Keratinocyte (primary cell): Measurements from ENCODE around the gene CUTA. TPM values are rescaled to one million over a fixed set of nuclear protein-coding genes. Genes with fewer than 3 reads are reported as not detected.
A peak's percentile ranks its signal among the peaks of the same experiment; 100 is the strongest.

Experiments
- DNase-seq: peaks from one replicate; pipeline ENCODE4 v3.0.0-alpha.2; 2011; ENCODE audit warnings: low read depth, missing footprints, low spot score
- FAIRE-seq: peaks from 2 replicates; lab custom pipeline; 2011; peaks lifted over from hg19 to GRCh38; lab: Jason Lieb, UNC
- H2AFZ ChIP-seq: 2 replicates; pipeline ENCODE4 v1.6.0; 2012; ENCODE audit warnings: low read length, control low read depth, inconsistent platforms; ENCODE audit not compliant: control insufficient read depth
- H3K27ac ChIP-seq: 2 replicates; pipeline ENCODE4 v1.5.1; 2011; ENCODE audit warnings: low read length; ENCODE audit not compliant: control insufficient read depth, insufficient read depth
- H3K27me3 ChIP-seq: 3 replicates; pipeline ENCODE4 v1.6.0; 2011; ENCODE audit warnings: low read length; ENCODE audit not compliant: control insufficient read depth, insufficient read depth; ENCODE audit errors: extremely low read depth
- H3K36me3 ChIP-seq, 2 experiments: 2 replicates in 1 of 2; 3 replicates in 1 of 2; pipeline ENCODE4 v1.5.1; 2011; ENCODE audit warnings: low read length in 2 of 2, mild to moderate bottlenecking in 1 of 2; ENCODE audit not compliant: control insufficient read depth in 2 of 2, insufficient read depth in 2 of 2; ENCODE audit errors: extremely low read depth in 1 of 2
- H3K4me1 ChIP-seq: 3 replicates; pipeline ENCODE4 v1.5.1; 2011; ENCODE audit warnings: low read length; ENCODE audit not compliant: control insufficient read depth, insufficient read depth; ENCODE audit errors: extremely low read depth
- H3K4me2 ChIP-seq: 3 replicates; pipeline ENCODE4 v1.6.0; 2011; ENCODE audit warnings: low read depth, low read length; ENCODE audit not compliant: control insufficient read depth, insufficient read depth; ENCODE audit errors: extremely low read depth
- H3K4me3 ChIP-seq, 3 experiments: fragments of 200-600 bp in 1 of 3; sonication (generic) in 1 of 3; 2 replicates in 2 of 3; 3 replicates in 1 of 3; pipeline ENCODE4 v1.5.1; 2011 to 2016; ENCODE audit warnings: low read length in 3 of 3, mild to moderate bottlenecking in 3 of 3, control low read depth in 2 of 3, inconsistent platforms in 1 of 3, low read depth in 1 of 3, mixed read lengths in 1 of 3, mixed run types in 1 of 3, moderate library complexity in 1 of 3; ENCODE audit not compliant: control insufficient read depth in 2 of 3, insufficient read depth in 2 of 3; ENCODE audit errors: extremely low read depth in 1 of 3
- H3K79me2 ChIP-seq: 2 replicates; pipeline ENCODE4 v1.6.0; 2012; ENCODE audit warnings: low read length; ENCODE audit not compliant: control insufficient read depth, insufficient read depth
- H3K9ac ChIP-seq: 3 replicates; pipeline ENCODE4 v1.6.0; 2011; ENCODE audit warnings: low read length; ENCODE audit not compliant: control insufficient read depth, insufficient read depth; ENCODE audit errors: extremely low read depth
- H3K9me1 ChIP-seq: 3 replicates; pipeline ENCODE4 v1.6.0; 2011; ENCODE audit warnings: low read length; ENCODE audit not compliant: control insufficient read depth, insufficient read depth; ENCODE audit errors: extremely low read depth
- H3K9me3 ChIP-seq: 2 replicates; pipeline ENCODE4 v1.5.1; 2012; ENCODE audit warnings: low read depth, low read length; ENCODE audit not compliant: control insufficient read depth
- H4K20me1 ChIP-seq: 3 replicates; pipeline ENCODE4 v1.6.0; 2011; ENCODE audit warnings: low read length; ENCODE audit not compliant: control insufficient read depth, insufficient read depth; ENCODE audit errors: extremely low read depth
- EZH2 ChIP-seq: IDR thresholded peaks from one replicate; pipeline ENCODE4 v1.6.1; 2012; ENCODE audit warnings: inconsistent platforms, mild to moderate bottlenecking, low read length, moderate library complexity
- dilution Hi-C: fragments of 300-500 bp; cut with MboI; formaldehyde crosslinking; loops from one replicate; pipeline ENCODE4 v1.7.0; 2020; ENCODE audit warnings: low sequenced_read_pairs; ENCODE audit not compliant: extremely low pct_ligation_motif_present
- polyA plus RNA-seq, 5 experiments: library from polyadenylated mRNA; depleted of rRNA in 3 of 5; stranded (reverse) in 3 of 5; stranded (forward) in 1 of 5; unstranded in 1 of 5; fragments of >200 nt; gene quantifications; 1 replicate in 1 of 5; 2 replicates in 3 of 5; 3 replicates in 1 of 5; pipeline versions ENCODE4 v1.2.1 to v1.2.3, GENCODE V29; 2011 to 2012; ENCODE audit warnings: missing spikeins in 2 of 5, low read depth in 1 of 5, low replicate concordance in 1 of 5
- TF ChIP-seq, protein P1 (sequence below), 3 experiments: IDR thresholded peaks in 1 of 3; conservative IDR thresholded peaks in 1 of 3; optimal IDR thresholded peaks in 1 of 3; 2 replicates in 2 of 3; 3 replicates in 1 of 3; pipeline versions ENCODE3 to v1.5.1; 2011; ENCODE audit warnings: low read length in 3 of 3, mild to moderate bottlenecking in 3 of 3, moderate library complexity in 2 of 3, control low read depth in 1 of 3, inconsistent platforms in 1 of 3; ENCODE audit not compliant: insufficient read depth in 2 of 3; ENCODE audit errors: extremely low read depth in 1 of 3

Gene CUTA
- polyA plus RNA-seq, 1 donor (not counting 4 experiments of a cell fraction or from before 2014, with no cell fraction given): 178 TPM

DNA sequence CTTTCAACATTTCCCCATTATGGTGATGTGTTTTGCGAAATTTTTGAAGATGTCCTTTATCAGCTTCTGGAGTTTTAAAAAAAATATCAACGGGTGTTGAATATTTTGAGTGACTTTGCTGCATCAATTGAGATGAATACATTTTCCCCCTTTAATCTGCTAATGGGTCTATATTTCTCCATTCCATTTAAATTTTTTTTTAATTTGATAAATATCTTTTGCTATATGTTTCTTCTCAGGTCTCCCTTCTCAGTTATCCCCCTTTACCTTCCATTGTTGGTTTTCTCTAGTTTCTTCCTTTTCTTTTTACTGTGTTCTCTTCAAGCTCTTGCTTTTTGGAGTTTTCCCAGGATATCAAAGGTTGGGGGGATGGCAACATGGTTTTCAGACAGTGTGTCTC is 27.7 kb downstream of the CUTA start:
- no peaks in the 10 kb centered on the region for H4K20me1 ChIP-seq
- H3K4me3 ChIP-seq: no peak overlapping the region
- peaks cover 34% of the 10 kb centered on the region for H3K79me2 ChIP-seq
- DNase-seq (no peak), FAIRE-seq (no peak)
- H3K27me3 ChIP-seq: no peaks in the 10 kb centered on the region
- peaks cover 0 to 3% of the 10 kb centered on the region in 2 experiments for H3K36me3 ChIP-seq
- peaks cover 27% of the 10 kb centered on the region for H3K4me1 ChIP-seq
- no peak for TF ChIP-seq EZH2
- TF ChIP-seq, protein P1, sequence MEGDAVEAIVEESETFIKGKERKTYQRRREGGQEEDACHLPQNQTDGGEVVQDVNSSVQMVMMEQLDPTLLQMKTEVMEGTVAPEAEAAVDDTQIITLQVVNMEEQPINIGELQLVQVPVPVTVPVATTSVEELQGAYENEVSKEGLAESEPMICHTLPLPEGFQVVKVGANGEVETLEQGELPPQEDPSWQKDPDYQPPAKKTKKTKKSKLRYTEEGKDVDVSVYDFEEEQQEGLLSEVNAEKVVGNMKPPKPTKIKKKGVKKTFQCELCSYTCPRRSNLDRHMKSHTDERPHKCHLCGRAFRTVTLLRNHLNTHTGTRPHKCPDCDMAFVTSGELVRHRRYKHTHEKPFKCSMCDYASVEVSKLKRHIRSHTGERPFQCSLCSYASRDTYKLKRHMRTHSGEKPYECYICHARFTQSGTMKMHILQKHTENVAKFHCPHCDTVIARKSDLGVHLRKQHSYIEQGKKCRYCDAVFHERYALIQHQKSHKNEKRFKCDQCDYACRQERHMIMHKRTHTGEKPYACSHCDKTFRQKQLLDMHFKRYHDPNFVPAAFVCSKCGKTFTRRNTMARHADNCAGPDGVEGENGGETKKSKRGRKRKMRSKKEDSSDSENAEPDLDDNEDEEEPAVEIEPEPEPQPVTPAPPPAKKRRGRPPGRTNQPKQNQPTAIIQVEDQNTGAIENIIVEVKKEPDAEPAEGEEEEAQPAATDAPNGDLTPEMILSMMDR (optimal IDR thresholded peaks at IDR 0.05 in 1 of 3, IDR thresholded peaks at IDR 0.05 in 1 of 3, conservative IDR thresholded peaks at IDR 0.05 in 1 of 3; ENCODE audit: extremely low read depth in 1 of 3, insufficient read depth in 2 of 3, low read length in 3 of 3): no peak
- no peaks in the 10 kb centered on the region for H3K9me3 ChIP-seq
- no peak overlapping the region for H3K4me2 ChIP-seq
- no peak overlapping the region for H3K9ac ChIP-seq
- H2AFZ ChIP-seq: no peak overlapping the region
- no peaks in the 10 kb centered on the region for H3K9me1 ChIP-seq
- no peak overlapping the region for H3K27ac ChIP-seq
- dilution Hi-C loops: no loop called here

DNA sequence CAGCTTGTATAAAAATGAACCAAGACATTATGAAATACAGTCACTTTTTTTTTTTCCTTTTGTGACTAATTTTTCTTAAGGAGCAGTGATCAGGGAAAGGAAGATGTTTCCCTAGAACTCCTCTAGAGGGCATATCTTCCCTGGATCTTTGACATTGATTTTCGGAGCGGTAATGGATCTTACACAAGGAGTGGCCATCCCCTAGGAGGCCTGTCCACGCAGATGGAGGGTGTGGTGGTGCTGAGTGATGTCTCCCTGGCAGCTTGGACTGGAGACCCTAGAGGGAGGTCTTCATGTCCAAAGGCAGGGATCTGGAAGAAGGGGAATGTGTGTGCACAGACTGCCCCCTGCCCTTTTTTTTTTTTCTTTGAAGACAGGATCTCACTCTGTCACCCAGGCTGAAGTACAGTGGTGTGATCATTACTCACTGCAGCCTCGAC is 33.3 kb downstream of the CUTA start:
- no peaks in the 10 kb centered on the region for H3K79me2 ChIP-seq
- no peak overlapping the region for H3K9ac ChIP-seq
- peak overlapping the region; percentile 52 for H2AFZ ChIP-seq
- H3K27ac ChIP-seq: no peak overlapping the region
- no peak overlapping the region for H3K4me2 ChIP-seq
- FAIRE-seq (peak; percentile 29), DNase-seq (no peak)
- H3K36me3 ChIP-seq: no peaks in the 10 kb centered on the region
- no peaks in the 10 kb centered on the region for H4K20me1 ChIP-seq
- dilution Hi-C loops: no loop called here
- H3K4me1 ChIP-seq: no peaks in the 10 kb centered on the region
- no peaks in the 10 kb centered on the region for H3K9me3 ChIP-seq
- TF ChIP-seq, protein P1 (optimal IDR thresholded peaks at IDR 0.05 in 1 of 3, IDR thresholded peaks at IDR 0.05 in 1 of 3, conservative IDR thresholded peaks at IDR 0.05 in 1 of 3; ENCODE audit: extremely low read depth in 1 of 3, insufficient read depth in 2 of 3, low read length in 3 of 3): peak; percentile 48 to 63 (median 49)
- no peak for TF ChIP-seq EZH2
- no peak overlapping the region for H3K4me3 ChIP-seq
- H3K27me3 ChIP-seq: no peaks in the 10 kb centered on the region
- H3K9me1 ChIP-seq: no peaks in the 10 kb centered on the region
